PFSK-1 (cell line): ENCODE measurements around the gene MAPRE3.

Experiments
- POLR2AphosphoS5 ChIP-seq: IDR thresholded peaks from 2 replicates; pipeline ENCODE4 v1.6.1; 2012; ENCODE audit warnings: low read depth, mild to moderate bottlenecking, control low read depth, low read length, moderate library complexity
- SIN3A ChIP-seq: IDR thresholded peaks from 2 replicates; pipeline ENCODE4 v1.6.1; 2012; ENCODE audit warnings: mild to moderate bottlenecking, low read length, moderate library complexity, borderline replicate concordance; ENCODE audit not compliant: insufficient read depth
- TAF1 ChIP-seq: IDR thresholded peaks from 2 replicates; pipeline ENCODE4 v1.6.1; 2012; ENCODE audit warnings: low read length, control low read depth, borderline replicate concordance; ENCODE audit not compliant: insufficient read depth

DNA sequence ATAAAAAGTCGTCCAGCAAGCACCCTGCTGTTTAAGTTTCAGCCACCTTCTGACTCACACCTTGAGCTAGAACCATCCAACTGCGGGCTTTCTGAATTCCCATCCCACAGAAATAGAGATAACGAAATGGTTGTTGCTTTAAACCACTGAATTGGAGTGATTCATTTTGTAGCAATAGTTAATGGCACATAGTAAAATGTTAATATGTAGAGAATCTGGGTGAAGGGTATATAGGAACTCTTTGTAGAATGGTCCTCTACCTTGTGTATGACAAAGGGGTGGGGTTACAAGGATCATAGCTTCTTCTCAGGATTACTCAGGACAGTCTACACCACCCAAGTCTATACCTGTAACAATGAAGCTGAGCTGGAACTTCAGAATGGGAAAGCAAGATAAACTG lies 2.4 kb upstream of the MAPRE3 start:
- TF ChIP-seq POLR2AphosphoS5, result no peak
- no peak for TF ChIP-seq SIN3A
- no peak for TF ChIP-seq TAF1
